ENCODE measurements around the gene GRAMD2B.

DNA sequence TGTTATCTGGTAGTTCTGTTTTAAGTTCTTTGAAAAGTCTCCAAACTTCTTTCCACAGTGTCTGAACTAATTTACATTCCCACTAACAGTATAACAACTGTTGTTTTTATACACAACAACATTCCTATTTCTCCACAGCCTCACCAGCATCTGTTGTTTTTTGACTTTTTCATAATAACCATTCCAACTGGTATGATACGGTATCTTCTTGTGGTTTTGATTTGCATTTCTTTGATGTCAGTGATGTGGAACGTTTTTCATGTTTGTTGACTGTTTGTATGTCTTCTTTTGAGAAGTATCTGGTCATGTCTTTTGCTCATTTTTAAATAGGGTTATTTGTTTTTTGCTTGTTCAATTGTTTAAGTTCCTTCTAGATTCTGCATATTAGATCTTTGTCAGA, 12.6 kb upstream of the GRAMD2B start:
- TF ChIP-seq, protein P1, sequence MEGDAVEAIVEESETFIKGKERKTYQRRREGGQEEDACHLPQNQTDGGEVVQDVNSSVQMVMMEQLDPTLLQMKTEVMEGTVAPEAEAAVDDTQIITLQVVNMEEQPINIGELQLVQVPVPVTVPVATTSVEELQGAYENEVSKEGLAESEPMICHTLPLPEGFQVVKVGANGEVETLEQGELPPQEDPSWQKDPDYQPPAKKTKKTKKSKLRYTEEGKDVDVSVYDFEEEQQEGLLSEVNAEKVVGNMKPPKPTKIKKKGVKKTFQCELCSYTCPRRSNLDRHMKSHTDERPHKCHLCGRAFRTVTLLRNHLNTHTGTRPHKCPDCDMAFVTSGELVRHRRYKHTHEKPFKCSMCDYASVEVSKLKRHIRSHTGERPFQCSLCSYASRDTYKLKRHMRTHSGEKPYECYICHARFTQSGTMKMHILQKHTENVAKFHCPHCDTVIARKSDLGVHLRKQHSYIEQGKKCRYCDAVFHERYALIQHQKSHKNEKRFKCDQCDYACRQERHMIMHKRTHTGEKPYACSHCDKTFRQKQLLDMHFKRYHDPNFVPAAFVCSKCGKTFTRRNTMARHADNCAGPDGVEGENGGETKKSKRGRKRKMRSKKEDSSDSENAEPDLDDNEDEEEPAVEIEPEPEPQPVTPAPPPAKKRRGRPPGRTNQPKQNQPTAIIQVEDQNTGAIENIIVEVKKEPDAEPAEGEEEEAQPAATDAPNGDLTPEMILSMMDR (IDR thresholded peaks at IDR 0.05): no peak
- no peak for TF ChIP-seq POLR2A (IDR thresholded peaks at IDR 0.05)

All from Peyer's patch (tissue), 4 donors.